Astrocyte (in vitro differentiated cells and primary cell): ENCODE data around the gene MFAP3. TPM values are rescaled to one million over a fixed set of nuclear protein-coding genes. Genes with fewer than 3 reads are reported as not detected.

Experiments used
- DNase-seq: peaks from one replicate; pipeline ENCODE4 v3.0.0-alpha.2; 2010; ENCODE audit warnings: low read depth
- FAIRE-seq: peaks from 2 replicates; lab custom pipeline; 2011; peaks lifted over from hg19 to GRCh38; lab: Jason Lieb, UNC
- H2AFZ ChIP-seq: 2 replicates; pipeline ENCODE4 v1.6.0; 2012; ENCODE audit warnings: low read depth, low read length, inconsistent platforms
- H3K27ac ChIP-seq: 2 replicates; pipeline ENCODE4 v1.5.1; 2011; ENCODE audit warnings: low read depth, low read length, inconsistent platforms
- H3K27me3 ChIP-seq: 2 replicates; pipeline ENCODE4 v1.6.0; 2011; ENCODE audit warnings: low read length, inconsistent platforms; ENCODE audit not compliant: insufficient read depth
- H3K36me3 ChIP-seq: 2 replicates; pipeline ENCODE4 v1.5.1; 2011; ENCODE audit warnings: low read length, inconsistent platforms; ENCODE audit not compliant: insufficient read depth
- H3K4me1 ChIP-seq: 2 replicates; pipeline ENCODE4 v1.5.1; 2011; ENCODE audit warnings: low read length, inconsistent platforms; ENCODE audit not compliant: insufficient read depth
- H3K4me2 ChIP-seq: 2 replicates; pipeline ENCODE4 v1.6.0; 2012; ENCODE audit warnings: low read length, inconsistent platforms
- H3K4me3 ChIP-seq: 2 replicates; pipeline ENCODE4 v1.5.1; 2011; ENCODE audit warnings: low read depth, mild to moderate bottlenecking, low read length, inconsistent platforms; ENCODE audit not compliant: insufficient read depth
- H3K79me2 ChIP-seq: 2 replicates; pipeline ENCODE4 v1.6.0; 2012; ENCODE audit warnings: mild to moderate bottlenecking, low read length, inconsistent platforms; ENCODE audit not compliant: insufficient read depth
- H3K9ac ChIP-seq: 2 replicates; pipeline ENCODE4 v1.6.0; 2012; ENCODE audit warnings: mild to moderate bottlenecking, low read length, inconsistent platforms
- H3K9me3 ChIP-seq: 2 replicates; pipeline ENCODE4 v1.5.1; 2012; ENCODE audit warnings: low read depth, mild to moderate bottlenecking, low read length, inconsistent platforms; ENCODE audit not compliant: insufficient read depth
- H4K20me1 ChIP-seq: 2 replicates; pipeline ENCODE4 v1.6.0; 2012; ENCODE audit warnings: low read length, inconsistent platforms; ENCODE audit not compliant: insufficient read depth
- H3K27ac Mint-ChIP-seq: one replicate; pipeline ENCODE4 v1.8.0; 2021; ENCODE audit warnings: mild to moderate bottlenecking, mixed read lengths; ENCODE audit not compliant: unreplicated experiment
- H3K27me3 Mint-ChIP-seq: one replicate; pipeline ENCODE4 v1.8.0; 2021; ENCODE audit warnings: low read depth, mixed read lengths; ENCODE audit not compliant: unreplicated experiment
- H3K36me3 Mint-ChIP-seq: one replicate; pipeline ENCODE4 v1.8.0; 2021; ENCODE audit warnings: low read depth, mixed read lengths; ENCODE audit not compliant: unreplicated experiment
- H3K4me1 Mint-ChIP-seq: one replicate; pipeline ENCODE4 v1.8.0; 2021; ENCODE audit warnings: low read depth, mixed read lengths; ENCODE audit not compliant: unreplicated experiment
- H3K4me3 Mint-ChIP-seq: one replicate; pipeline ENCODE4 v1.8.0; 2021; ENCODE audit warnings: mild to moderate bottlenecking, moderate library complexity, mixed read lengths; ENCODE audit not compliant: unreplicated experiment
- H3K9me3 Mint-ChIP-seq: one replicate; pipeline ENCODE4 v1.8.0; 2021; ENCODE audit warnings: mild to moderate bottlenecking, mixed read lengths; ENCODE audit not compliant: unreplicated experiment
- CTCF ChIP-seq: IDR thresholded peaks from 2 replicates; pipeline ENCODE4 v1.5.1; 2011; ENCODE audit warnings: low read depth, mild to moderate bottlenecking, inconsistent platforms, low read length, moderate library complexity; ENCODE audit not compliant: insufficient read depth
- EZH2 ChIP-seq: IDR thresholded peaks from 2 replicates; pipeline ENCODE4 v1.6.1; 2012; ENCODE audit warnings: mild to moderate bottlenecking, low read length, inconsistent platforms; ENCODE audit not compliant: insufficient read depth
- total RNA-seq: library from RNA; stranded (reverse); gene quantifications from 2 replicates; pipeline ENCODE4 v1.2.1, GENCODE V29; 2021

The MFAP3 gene
- total RNA-seq, 1 donor from 2014 or later, result 45.8 TPM

- no peak overlapping the region for H3K4me2 ChIP-seq
- peaks cover 21% of the 10 kb centered on the region for H3K27me3 Mint-ChIP-seq
- H3K27ac ChIP-seq, result no peak overlapping the region
- H3K9me3 ChIP-seq, result no peaks in the 10 kb centered on the region
- no peaks in the 10 kb centered on the region for H3K36me3 Mint-ChIP-seq
- no peaks in the 10 kb centered on the region for H3K4me1 ChIP-seq
- H3K79me2 ChIP-seq, result no peaks in the 10 kb centered on the region
- no peaks in the 10 kb centered on the region for H4K20me1 ChIP-seq
- no peaks in the 10 kb centered on the region for H3K36me3 ChIP-seq
- H3K4me1 Mint-ChIP-seq, result peaks cover 14% of the 10 kb centered on the region
- H3K27me3 ChIP-seq, result no peaks in the 10 kb centered on the region
- TF ChIP-seq CTCF (no peak), EZH2 (no peak)
- H3K9ac ChIP-seq, result no peak overlapping the region
- H3K4me3 Mint-ChIP-seq, result no peak overlapping the region
- DNase-seq (no peak), FAIRE-seq (no peak)
- H3K9me3 Mint-ChIP-seq, result no peaks in the 10 kb centered on the region
- H3K27ac Mint-ChIP-seq, result no peak overlapping the region
- no peak overlapping the region for H2AFZ ChIP-seq
- no peak overlapping the region for H3K4me3 ChIP-seq
Measured at GRCh38 chr5:154087260-154087659, 48.5 kb downstream of the MFAP3 start.

- Histone ChIP-seq H3K4me1 (no peaks in the 10 kb centered on the region), H3K27me3 (peaks cover 7% of the 10 kb centered on the region), H3K27ac (no peak overlapping the region), H4K20me1 (no peaks in the 10 kb centered on the region), H3K9ac (no peak overlapping the region), H3K9me3 (no peaks in the 10 kb centered on the region), H3K79me2 (no peaks in the 10 kb centered on the region), H2AFZ (no peak overlapping the region), H3K36me3 (no peaks in the 10 kb centered on the region), H3K4me3 (no peak overlapping the region), H3K4me2 (no peak overlapping the region)
- FAIRE-seq (no peak), DNase-seq (no peak)
- Mint-ChIP-seq H3K27me3 (peaks cover 21% of the 10 kb centered on the region), H3K36me3 (no peaks in the 10 kb centered on the region), H3K27ac (no peak overlapping the region), H3K4me3 (no peak overlapping the region), H3K4me1 (peaks cover 24% of the 10 kb centered on the region), H3K9me3 (no peaks in the 10 kb centered on the region)
- TF ChIP-seq EZH2, result no peak
- no peak for TF ChIP-seq CTCF
Measured at GRCh38 chr5:154088801-154089200, 50.0 kb downstream of the MFAP3 start.

GRCh38 chr5:154090656-154091055 lies 51.9 kb downstream of the MFAP3 start:
- Mint-ChIP-seq H3K27me3 (peaks cover 26% of the 10 kb centered on the region), H3K36me3 (no peaks in the 10 kb centered on the region), H3K27ac (no peak overlapping the region), H3K9me3 (no peaks in the 10 kb centered on the region), H3K4me1 (peaks cover 24% of the 10 kb centered on the region), H3K4me3 (no peak overlapping the region)
- FAIRE-seq (no peak), DNase-seq (no peak)
- H3K9me3 ChIP-seq, result no peaks in the 10 kb centered on the region
- no peak overlapping the region for H2AFZ ChIP-seq
- no peak for TF ChIP-seq EZH2
- no peaks in the 10 kb centered on the region for H3K79me2 ChIP-seq
- no peaks in the 10 kb centered on the region for H4K20me1 ChIP-seq
- no peaks in the 10 kb centered on the region for H3K4me1 ChIP-seq
- no peak overlapping the region for H3K4me3 ChIP-seq
- H3K4me2 ChIP-seq, result no peak overlapping the region
- no peak overlapping the region for H3K9ac ChIP-seq
- no peak overlapping the region for H3K27ac ChIP-seq
- peaks cover 12% of the 10 kb centered on the region for H3K27me3 ChIP-seq
- H3K36me3 ChIP-seq, result no peaks in the 10 kb centered on the region
